GM19395 (cell line): Measurements from ENCODE around the gene MYO10.
A peak's percentile ranks its signal among the peaks of the same experiment; 100 is the strongest.
"Not testable (repeated sequence)": the region's sequence is repeated elsewhere in the genome, so short reads cannot be mapped to it uniquely, and the experiment has no call there.

Experiments used
- ATAC-seq: cut with Tn5 transposase; IDR thresholded peaks from one replicate; pipeline ENCODE4 v1.9.1; 2021; ENCODE audit warnings: mild to moderate bottlenecking, moderate library complexity; ENCODE audit not compliant: unreplicated experiment

Gene MYO10

GRCh38 chr5:16722097-16722495, 214.0 kb downstream of the MYO10 start:
- no peak for ATAC-seq

DNA sequence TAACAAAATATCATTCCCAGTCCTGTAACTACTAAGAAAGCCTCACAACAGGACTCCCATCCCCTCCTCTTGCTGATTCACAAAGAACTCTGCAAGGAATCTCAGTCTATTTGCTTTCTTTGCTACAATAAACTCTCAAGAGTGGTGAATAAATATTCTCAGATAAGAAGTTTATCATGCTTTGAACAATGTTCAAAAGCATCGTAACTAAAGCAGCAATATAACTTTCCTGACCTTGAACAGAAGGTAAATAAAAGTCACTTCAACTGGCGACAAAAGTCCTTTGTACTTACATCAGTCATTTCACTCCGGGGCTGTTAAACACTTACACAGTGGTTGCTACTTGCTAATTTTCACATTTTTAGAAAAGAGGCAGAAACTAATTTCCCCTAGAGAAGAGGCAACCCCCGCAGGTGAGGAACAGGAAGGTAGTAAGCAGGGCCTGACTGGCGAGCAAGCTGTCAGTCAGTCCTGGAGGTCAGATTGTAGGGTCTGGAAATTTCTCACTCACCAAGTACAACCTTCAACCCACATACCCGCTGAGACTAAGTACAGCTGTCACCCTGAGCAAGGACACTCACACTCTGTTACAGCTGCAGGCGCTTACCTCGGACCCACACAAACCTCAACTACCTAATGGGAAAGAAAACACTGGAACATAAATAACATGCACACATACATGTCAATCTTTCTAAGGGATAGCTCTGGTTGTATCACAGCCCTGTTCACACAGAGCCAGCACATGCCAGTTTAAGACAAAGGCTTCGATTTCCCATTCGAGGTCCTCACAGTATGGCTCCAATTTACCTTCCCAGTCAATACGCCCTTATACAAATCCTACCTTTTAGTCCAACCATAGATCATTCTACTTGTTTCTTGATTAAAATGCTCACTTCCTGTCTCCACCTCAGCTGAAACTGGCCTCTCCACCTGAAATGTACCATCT, 214.7 kb downstream of the MYO10 start:
- ATAC-seq = no peak

- ATAC-seq = not testable (repeated sequence)
Observed at GRCh38 chr5:16718036-16718435, 218.1 kb downstream of the MYO10 start.

DNA sequence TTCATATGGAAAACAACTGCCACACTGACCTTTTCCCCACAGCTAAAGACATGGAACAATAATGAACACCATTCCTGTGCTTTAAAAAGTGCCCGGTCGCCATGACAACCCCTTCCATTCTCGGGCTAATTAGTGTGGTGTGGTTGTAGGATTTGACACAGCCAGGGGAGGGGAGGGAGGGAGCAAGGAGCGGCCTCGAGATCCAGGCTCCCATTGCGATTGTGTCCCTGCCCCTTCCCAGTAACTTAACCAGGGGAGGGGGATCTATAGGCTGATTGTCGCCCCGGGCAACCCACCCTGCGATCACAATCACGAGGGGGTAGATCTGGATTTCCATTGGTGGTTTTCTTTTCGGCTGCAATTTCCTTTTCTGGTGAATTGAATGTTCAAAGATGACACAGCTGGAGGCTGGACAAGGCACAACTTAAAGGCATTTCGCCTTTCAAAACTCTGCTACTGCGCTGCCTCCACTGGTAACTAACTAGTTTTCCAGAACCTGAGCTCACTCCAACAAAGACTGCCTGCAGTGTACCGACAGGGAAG, 222.6 kb downstream of the MYO10 start:
- ATAC-seq = no peak

- no peak for ATAC-seq
Observed at GRCh38 chr5:16712620-16713019, 223.5 kb downstream of the MYO10 start.

DNA sequence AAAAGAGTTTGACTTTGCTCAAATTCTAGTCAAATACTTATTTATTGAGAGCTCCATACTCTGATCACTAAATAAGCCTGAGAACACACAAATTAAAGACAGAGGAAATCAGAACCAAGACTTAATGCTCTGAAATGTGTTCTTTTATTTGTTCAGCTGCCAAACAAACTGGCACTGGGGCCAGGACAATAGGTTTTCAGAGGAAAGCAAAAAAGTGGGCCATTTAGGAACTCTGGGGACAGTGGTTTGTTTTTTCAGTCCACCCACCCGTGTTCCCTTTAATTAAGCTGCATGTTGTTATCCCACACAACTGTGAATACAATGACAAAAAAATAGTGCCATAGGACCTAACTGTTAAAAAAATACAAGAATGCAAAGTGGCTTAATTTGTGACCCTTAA, 223.9 kb downstream of the MYO10 start:
- no peak for ATAC-seq

DNA sequence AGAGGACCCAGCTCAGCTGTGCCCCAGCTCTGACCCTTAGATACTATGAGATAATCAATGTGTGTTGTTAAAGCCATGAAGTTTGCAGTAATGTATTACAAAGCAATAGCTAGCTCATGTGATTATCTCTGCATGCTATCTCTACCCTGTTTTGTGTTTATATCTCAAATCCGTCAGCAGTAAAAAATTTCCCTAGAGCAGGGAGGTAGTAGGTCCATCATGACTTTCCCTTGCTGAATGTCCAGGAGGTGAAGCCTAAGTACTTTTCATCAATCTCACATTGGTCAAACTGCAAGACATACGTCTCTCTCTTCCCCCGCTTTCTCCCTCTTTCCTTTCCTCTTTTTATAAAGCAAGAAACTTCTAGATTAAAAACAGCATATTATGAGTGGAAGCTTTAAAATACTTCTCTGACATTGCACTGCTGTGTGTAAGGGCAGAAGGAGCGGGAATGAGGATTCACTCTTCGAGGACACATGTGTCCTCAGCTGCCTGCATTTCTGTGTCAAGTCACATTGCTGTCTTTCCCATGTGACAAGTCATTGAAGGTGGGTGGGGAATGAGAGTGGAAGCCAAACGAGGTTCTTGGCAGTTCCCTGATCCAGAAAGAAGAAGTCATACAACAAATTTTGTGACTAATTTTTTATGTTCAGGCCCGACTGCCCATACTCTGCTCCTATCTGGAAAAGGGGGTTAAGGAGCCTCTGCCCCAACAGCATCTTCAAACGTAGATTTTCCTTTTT, 226.2 kb downstream of the MYO10 start:
- no peak for ATAC-seq

DNA sequence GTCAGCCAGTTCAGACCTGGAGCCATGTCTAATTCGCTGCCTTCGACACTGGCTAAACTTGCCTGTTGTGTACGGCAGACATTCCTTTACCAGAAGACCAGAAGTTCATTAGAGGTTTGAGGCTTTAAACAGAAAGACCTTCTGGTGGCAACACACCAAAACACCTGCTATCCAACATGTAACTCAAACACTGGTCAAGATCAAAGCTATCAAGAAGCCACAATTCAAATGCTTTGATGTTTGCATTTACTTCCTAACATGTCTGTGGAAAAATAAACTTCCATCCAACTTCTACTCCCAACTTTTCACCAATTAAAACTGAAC, 228.3 kb downstream of the MYO10 start:
- ATAC-seq = no peak

- ATAC-seq = no peak
Observed at GRCh38 chr5:16707168-16707868, 228.8 kb downstream of the MYO10 start.

GRCh38 chr5:16704945-16705344, 231.1 kb downstream of the MYO10 start:
- no peak for ATAC-seq

DNA sequence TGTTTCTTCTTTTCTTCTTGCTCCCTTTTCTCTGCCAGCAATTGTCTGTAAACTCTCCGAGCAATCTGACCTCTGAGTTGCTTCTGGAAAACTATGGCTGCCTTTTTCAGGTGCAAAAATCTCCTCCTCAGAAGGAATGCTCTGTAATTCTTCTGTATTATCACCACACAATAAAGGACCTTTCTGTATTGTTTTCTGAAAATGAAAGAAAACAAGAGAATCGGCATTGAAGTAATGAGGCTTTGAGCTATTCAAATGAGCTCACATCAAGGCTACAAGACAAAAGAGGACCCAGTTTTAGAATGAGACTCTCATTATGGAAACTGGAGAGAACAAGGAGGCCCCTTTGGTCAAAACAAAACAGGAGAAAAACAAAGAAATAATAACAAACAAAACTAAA, 233.1 kb downstream of the MYO10 start:
- ATAC-seq = no peak

DNA sequence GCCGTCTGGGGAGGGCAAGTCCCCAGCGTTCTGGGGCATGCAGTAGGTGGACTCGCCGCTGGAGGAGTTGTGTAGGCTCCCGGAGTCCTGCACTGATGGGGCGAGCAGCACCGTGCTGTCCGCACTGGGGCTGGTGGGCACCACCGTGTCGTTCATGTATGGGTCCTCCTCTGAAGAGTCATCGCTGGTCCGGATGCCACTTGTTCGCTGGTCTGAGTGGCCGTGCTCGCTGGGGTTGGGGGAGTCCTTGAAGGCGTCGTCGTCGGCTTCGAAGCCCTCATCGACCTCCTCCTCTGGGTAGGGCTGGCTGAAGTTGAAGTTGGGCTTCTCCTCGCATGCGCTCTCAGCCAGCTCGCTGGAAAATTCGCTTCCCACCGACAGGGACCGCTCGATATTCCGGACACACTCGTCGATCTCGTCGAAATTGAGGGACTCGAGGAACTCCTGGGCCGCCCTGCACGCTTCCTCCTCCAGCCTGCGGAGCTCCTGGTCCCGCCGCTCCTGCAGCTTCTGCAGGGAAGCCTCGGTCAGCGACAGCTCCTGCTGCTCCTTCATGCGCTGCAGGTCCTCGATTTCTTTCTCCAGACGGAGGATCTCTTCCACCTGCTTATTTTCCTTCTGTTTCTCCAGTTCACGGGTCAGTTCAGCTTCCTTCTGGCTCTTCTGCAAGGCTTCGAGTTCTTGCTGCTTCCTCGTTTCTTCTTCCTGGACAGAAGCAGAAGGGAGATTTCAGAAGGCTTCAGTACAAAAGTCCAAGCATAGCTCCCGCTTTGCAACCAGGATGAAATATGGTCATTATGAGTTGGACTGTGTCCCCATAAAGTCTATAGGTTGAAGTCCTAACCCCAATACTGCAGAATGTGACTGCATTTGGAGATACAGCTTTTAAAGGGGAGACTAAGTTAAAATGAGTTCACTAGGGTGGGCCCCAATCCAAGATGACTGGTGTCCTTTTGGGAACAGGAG, 234.7 kb downstream of the MYO10 start:
- ATAC-seq = no peak

DNA sequence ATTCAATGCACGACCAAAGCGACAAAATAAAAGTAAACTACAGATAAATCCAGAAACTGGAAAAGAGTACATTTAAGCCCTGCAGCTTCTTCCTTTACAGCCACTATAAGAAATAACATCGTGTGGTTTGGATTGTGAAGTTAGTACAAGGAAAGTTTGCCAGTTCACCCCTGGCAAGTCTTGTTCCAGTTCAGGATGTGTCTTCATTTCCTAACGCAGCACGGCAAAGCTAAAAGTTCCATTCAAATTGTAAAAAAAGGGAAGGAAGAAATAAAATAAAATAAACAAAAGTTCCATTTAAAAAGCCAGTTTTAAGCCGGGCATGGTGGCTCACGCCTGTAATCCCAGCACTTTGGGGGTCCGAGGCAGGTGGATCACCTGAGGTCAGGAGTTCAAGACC, 236.0 kb downstream of the MYO10 start:
- no peak for ATAC-seq

- ATAC-seq = no peak
Observed at GRCh38 chr5:16695779-16696178, 240.3 kb downstream of the MYO10 start.

- no peak for ATAC-seq
Observed at GRCh38 chr5:16693879-16694278, 242.2 kb downstream of the MYO10 start.

DNA sequence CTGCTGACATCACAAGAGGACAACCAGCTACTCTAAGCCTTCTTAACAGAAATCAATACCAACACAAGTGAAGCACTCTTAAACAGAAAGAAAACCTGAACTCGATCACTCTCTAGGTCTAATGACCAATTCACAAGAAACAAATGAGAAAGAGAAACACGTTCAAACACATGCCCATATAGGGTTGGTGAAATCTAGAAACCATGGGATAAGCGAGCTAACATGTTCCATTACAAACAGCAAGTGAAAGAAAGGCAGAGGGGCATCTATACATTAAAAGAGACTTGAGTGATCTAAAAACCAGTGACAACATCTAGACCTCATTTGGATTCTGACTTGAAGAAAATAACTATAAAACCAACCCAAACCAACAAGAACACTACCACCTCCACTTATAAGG, 244.4 kb downstream of the MYO10 start:
- no peak for ATAC-seq

- peak; percentile 88 for ATAC-seq
Observed at GRCh38 chr5:16690243-16690852, 245.7 kb downstream of the MYO10 start.

DNA sequence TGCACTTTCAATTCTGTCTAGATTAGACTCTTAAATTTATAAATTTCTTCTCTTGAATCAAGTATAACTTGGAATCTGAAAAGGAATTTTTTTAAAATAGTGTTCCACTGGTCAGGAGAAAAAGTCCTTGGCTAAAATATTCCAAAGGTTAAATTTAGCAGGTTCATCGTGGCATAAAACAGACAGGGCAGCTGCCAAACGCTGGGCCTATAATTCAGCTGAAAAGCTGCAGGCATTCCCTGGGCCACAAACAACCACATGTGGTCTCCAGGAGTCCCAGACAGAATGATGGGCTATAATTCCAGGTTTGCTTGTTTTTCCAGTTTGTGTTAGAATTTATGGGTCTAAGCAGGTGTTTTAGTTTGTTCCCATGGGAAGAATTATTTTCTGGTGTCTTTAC, 248.2 kb downstream of the MYO10 start:
- no peak for ATAC-seq

- ATAC-seq = no peak
Observed at GRCh38 chr5:16685069-16685468, 251.0 kb downstream of the MYO10 start.

GRCh38 chr5:16681876-16682275, 254.2 kb downstream of the MYO10 start:
- no peak for ATAC-seq
